NCI-H748 treated with DMSO at 0.1 percent for 48 hours (cell line): ENCODE results near the gene HPS4.

Experiments
- DNase-seq: peaks from one replicate; lab custom pipeline; 2025; lab: John Stamatoyannopoulos, UW

The HPS4 gene

DNA sequence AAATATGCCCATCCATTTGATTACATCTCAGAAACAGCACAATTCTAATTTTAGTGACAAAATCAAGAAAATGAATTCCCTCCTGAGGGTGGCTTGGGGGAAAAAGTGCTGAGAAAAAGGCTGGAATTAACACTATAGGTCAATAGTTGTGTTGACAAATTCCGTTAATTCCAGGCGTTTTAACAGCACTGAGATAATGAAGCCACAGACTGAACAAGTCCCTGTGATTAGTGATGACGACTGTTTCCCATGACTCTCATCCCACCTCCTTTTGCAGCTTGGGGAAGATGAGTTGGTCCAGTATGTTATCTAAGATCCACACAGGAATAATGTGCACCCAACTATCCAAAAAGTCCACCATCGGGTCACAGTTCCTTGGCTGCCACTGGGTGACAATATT lies 12.9 kb upstream of the HPS4 start:
- no peak for DNase-seq

DNA sequence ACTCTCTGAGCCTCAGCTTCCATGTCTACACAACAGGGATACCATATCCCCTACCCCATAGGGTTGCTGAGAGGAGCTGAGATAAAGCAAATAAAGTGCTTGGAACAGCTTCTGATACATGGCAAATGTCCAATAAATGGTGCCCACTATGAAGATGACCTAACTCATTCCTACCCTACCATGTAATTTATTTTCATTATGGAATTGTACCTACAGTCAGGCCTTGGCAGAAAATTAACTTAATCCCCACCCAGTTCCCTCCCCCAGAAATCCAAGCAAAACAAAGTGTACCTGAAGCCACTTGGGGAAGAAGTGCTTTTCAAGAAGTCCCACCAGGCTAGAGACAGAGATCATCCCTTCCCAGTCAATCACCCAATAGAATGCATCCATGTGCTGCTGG lies 10.9 kb upstream of the HPS4 start:
- no peak for DNase-seq

DNA sequence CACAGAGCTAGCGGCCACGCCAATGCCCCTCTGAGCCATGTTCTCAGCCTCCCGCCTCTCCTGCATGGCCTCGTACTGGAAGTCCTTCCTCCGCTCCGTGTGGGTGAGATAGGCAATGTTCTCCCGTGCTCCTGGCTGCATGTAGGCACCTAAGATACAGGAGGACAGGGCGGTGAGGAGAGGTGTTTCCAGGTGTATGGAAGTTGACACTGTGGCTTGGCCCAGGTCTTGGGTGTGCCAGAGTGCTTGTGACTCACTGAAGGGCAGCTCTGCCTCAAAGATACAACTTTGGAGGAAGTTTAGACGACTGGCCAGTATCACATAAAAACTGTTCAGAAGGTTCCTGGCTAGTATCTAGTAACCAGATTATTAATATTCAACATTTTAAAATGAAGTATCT lies 8.6 kb upstream of the HPS4 start:
- DNase-seq = no peak

DNA sequence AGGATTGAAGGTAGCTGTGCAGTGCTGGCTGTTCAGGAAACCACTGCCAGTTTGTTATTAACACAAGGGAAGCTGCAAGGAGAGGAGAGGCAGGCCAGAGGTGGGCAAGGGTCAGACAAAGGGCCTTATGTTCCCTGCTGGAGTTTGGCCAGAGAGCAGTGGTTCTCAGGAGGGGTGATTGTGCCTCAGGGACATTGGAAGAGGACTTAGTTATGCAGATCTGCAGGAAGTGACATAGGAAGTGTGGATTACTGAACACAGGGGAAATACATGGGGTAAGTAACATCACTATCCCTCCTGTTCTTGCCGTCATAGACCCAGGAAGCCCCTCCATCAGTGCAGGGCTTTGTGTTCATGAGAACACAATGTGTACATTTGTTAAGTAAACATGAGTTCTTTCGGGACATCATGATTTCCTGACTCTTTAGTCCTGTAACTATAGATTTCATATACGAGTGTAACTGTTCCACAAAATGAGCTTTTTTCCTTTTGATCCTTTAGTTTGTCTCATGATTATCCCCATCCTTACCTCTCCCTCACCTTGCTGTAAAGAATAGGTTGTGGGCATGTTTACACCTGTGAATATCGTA lies 6.0 kb upstream of the HPS4 start:
- DNase-seq = no peak

DNA sequence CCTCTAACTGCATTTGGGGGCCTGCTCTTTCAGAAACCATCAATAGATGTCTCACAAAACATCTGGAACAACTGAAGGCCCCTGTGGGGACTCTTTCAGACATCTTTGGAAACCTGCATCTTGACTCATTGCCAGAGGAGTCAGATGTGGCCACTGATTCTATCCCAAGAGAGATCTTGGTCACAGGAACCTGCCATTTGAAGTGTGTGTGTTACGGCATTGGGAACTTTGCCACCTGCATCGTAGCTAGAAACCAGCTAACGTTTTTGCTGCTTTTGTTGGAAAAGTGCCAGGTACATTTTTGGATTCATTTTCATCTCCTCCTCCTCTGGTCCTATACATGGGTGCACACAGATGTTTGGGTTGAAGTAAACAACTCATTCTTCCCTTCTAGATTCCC lies 4.4 kb upstream of the HPS4 start:
- DNase-seq = no peak

DNA sequence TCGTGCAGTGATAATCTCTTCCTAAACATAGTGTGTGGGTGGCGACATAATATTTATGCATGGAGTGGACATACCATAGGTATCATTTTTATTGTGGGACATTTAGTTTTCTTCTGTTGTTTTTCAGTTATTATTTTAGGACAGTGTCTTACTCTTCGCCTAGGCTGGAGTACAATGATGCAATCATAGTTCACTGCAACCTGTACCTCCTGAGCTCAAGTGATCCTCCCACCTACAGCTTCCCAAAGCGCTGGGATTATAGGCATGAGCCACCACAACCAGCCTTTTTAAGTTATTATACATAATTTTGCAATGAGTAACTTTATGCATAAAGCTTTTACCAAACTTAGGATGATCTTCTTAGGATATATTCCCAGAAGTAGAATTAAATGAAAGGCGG lies 2.8 kb upstream of the HPS4 start:
- DNase-seq = no peak

DNA sequence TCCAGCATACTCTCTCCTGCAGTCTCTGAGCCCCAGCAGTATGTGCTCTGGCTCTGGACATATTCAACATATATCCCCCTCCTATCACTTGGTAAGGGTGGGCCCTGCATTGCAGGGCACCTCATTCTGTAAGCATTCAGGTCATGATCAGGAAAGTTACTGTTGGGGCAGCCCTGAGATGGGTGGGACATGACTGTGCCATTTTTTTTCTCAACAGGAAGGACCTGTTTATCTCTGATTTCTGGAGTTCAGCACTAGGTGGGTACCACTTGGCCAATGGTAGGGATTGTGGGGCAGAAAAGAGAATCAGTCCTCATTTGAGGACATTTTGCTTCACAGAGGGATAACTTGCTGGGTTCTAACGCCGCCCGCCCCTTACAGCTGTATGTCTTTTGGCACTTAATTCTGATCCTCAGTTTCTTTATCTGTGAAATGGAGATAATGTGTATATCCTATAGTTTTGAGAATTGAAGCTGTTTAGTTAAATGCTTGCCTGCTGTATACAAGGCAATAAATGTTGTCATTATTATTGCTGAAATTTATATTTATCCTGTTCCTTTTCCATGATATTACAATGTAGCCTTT lies 2.3 kb upstream of the HPS4 start:
- no peak for DNase-seq

DNA sequence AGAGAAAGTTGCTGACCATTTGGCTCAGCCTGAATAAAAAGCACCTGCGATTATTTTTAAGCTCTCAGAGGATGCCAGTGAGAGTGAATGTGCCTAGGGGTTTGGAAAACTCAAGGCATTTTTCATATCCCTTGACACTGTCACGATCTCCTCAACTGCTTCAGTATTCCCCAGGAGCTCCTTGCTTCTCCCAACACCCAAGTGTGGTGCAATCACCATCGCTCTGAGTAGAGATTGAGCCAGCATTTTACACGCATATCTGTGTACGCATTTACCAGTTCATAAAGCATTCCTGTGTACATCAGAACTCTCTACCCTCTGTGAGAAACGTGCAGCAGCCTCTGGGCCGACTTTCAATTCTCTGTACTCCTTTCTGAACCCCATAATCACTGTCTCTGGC lies 1.4 kb upstream of the HPS4 start:
- no peak for DNase-seq

DNA sequence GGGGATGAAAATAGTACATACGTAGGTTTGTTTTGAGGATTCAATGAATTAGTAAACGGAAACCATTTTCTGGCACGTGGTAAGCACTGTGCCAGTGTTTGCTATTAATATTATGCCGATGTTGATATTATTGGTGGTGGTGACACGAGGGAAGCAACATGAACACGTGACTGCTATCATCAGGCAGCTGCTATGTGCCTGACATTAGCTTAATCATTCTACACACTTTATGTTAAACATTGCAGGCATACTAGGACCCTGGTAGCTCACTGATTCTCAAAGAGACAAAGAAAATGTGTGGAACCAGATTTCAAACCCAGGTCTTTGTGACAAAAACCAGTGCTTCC lies 750 bp upstream of the HPS4 start:
- DNase-seq = no peak

DNA sequence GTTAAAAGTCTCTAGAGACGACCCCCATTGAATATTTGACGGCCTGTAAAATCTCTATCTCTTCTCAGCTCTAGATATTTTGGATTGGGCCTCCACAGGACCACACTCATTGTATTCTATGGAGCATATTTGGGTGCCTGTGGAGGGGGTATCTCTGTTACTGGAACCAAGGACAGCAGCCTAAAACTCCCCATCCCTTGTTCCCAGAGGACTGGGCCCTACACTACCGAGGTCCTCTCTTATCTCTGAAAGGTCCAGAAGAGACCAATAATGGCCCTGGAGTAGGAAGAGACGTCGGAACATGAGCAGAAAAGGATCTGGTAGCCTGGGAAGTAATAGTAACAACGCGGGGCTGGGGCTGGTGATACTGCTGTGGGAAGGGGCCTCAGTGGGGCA lies 542 bp downstream of the HPS4 start:
- no peak for DNase-seq

DNA sequence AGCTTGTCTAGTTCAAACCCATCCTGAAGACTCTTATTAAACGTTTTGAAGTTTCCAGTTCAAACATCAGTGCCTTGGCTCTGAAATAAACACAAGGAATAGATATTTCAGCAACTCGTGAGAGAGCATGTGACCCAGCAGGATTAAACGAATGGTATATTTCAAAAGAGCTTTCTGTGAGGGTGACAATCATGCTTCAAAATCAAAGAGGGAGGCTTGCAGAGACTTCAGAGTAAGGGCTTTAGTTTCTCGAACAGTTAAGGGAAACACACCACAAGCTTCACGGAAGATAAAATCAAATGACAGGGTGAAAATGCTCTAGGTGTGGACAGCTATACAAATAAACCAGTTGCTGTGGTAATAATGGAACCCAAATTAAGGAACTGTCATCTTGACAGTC lies 1.4 kb downstream of the HPS4 start:
- DNase-seq = no peak

DNA sequence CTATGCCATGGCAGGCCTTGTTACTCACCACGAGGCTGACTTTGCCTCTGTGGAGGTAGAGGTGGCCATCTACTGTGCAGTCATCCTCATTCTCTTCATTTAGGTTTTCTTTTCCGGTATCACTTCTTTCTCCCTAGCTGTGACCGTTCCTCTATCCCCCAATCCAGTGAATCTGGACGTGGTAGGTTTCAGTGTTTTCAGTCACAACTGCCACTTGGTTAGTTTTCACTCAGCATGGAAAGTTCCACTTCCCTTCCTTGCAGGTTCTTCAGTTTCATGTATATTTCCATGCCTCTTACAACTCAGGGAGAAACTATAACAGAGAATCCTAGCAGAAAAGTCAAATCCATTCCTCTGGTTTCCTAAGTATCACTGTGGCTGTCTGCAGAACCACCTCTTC lies 1.9 kb downstream of the HPS4 start:
- no peak for DNase-seq

DNA sequence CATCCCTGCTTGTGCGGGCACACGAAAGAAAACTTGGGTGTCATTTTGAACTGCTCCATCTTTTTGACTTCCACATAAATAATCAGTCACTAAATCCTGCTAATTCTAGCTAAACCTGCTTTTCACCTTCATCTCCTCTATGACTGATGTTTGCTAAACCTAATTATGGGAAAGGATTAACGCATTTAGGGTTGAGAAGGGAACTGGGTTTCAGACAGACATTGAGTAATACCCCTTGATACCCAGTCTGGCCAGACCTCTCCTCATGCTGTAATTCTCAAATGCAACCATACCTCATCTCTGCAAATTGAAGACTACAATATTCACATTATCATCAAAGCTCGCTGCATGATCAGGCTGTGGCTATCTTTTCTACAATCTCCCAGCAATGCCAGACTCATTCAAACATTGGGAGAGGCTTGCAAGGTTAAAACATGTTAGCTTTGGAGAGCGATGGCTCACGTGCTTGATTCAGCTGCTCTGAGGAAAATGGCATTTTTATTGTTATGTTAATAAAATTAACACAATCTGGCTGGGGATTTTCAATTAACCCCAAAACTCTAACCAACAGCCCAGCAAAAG lies 2.4 kb downstream of the HPS4 start:
- no peak for DNase-seq

DNA sequence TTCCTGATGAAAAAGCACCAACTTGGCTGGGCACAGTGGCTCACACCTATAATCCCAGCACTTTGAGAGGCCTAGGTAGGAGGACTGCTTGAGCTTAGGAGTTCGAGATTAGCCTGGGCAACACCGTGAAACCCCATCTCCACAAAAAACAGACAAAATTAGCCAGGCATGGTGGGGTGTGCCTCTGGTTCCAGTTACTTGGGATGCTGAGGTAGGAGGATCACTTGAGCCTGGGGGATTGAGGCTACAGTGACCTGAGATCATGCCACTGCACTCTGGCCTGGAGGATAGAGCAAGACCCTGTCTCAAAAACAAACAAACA lies 3.0 kb downstream of the HPS4 start:
- no peak for DNase-seq

DNA sequence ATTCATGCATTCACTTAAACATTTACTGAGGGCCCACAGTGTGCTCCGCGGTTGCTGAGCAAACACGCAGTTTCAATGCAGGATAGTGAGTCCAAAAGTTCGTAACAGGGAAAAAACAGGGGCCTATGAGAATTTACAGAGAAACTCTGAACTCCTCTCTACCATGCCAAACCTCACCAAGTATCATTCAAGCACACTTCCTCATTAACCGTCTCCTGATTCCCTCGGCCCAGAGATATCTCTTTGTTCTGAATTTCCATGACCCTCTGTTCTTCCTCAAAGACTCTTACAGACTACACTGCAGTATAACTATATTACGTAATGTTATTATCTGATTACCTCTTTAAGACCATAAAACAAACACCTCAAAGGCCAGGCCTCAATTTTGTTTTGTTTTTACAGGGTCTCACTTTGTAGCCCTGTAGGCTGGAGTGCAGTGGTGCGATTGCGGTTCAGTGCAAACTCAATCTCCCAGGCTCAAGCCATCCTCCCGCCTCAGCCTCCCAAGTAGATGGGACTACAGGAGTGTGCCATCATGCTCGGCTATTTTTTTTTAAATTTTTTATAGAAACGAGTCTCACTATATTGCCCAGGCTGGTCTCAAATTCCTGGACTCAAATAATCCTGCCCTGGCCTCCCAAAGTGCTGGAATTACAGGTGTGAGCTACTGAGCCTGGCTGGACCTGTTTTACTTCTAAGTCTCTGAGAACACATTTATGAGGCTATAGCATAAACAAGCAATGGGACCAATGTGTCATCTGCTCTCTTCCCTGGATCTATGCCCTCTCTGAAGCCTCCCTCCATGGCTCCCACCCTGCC lies 3.6 kb downstream of the HPS4 start:
- DNase-seq = no peak

DNA sequence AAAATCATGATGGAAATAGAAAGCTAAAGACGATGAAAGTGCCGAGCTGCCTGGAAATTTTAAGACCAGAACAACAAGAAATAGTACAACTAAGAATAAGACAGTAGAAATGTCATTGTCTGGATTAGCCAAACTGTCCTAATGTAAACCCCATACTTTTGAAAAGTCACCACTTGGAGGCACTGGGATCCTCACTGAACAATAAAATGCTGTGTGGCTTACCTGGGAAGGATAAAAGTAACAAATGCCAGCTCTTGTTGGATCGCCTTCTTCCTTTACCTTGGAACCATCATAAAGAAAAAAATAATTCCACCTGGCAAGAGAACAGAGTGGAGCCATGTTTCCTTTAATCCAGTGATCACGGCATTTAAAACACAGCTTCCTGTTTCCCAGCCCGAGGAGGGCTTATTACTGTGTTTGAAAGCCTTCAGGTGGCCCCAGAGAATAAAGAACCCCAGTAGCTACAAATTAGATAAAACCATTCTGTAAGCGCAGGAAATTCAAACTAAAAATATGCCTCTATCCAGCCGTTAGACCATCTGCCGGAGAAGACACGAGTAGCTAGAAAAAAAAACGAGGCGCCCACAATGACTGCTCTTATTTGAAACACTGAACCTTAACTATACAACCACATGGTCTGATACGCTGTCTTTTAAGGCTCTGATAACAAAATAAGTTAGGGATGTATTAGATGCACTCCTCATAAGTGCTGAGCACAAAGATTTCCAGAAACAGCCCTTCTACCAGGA lies 4.4 kb downstream of the HPS4 start:
- DNase-seq = no peak

DNA sequence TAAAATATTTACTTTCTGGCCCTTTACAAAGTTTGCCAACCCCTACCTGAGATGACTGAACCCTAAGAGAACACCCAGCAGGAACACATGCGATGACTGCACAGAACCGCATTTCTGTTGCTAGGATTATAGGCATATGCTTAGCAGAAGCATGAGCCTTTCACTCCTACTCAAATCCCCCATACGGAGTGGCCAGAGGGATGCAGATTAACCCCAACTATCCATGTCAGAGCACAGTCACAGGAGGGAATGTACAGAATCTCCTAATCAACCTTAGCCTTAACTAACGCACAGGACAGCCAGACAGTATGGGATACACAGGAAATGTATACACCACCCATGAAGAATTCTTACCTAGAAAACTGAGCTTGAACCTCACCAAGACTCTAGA lies 6.2 kb downstream of the HPS4 start:
- DNase-seq = no peak

DNA sequence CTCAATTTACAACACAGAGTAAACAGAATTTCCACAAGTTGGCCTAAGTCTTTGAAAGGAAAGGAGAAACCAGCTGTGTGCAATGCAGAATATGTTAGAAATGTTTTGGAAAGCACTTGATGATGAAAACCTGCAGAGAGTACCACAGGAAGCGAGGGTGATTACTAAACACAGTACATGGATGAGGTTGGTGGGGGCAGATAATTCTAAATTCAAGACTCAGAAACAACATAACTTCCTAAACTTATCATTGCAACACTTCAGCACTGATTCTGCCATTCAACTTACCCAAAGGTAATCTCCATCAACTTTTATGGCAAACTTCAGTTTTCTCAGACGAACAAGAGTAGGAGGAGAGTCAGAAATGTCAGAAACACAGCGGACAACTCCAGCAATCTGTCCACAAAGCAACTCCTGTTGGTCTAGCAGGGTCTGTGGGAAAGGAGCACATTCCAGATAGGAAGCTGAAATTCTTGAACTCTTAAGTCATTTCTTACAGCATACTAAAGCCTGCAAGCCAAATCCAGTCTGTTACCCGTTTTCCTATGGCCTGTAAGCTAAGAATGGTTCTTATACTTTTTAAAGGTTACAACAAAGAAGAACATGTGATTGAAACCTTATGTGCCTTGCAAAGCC lies 6.8 kb downstream of the HPS4 start:
- DNase-seq = no peak

DNA sequence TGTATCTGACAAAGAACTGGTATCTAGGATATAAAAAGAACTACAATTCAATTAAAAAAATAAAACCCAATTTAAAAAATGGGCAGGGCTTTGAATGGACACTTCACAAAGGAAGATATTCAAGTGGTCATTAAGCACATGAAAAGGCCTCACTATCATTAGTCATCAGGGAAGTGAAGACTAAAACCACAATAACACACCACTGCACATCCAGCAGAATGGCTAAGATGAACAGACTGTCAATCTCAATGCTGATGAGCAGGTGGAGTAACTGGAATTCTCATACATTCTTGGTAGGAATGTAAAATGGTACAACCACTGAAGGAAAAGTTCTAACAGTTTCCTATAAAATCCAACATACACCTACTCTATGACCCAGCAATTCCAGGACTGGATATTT lies 8.9 kb downstream of the HPS4 start:
- no peak for DNase-seq

DNA sequence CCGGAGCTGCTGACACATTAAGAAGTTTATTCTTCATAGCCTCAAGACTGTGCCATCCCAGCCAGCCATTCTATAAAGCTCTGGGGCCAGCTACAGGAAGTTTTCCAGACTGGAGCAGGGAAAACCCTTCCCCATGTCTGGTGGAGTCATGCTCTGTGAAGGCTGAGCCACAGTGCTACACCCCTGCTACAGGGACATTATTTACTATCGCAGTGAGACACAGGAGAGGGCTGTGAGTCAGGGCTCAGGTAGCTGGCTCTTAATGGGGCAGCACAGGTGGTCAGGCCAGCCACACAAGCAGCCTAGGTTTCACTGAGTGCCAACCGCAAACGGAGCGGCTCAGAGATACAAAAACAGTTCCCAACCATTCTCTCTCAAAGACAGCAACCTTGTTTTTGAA lies 12.1 kb downstream of the HPS4 start:
- no peak for DNase-seq

DNA sequence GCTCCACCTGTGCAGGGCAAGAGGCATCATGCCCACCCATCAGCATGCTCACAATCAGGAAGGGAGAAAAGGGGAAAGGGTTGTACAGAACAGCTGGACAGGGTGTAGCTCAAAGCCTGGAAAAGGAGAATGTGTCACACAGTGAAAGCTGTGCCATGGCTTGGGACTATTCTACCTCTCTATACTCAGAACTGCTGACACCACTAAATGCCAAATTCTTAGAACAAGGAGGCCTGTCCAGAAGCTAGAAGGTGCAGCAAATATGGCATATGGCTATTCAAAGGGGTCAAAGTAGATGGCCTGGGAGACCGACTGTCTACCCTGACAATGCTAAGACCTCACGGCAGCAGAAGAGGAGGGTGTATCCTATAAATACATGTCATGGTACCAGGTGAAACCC lies 12.8 kb downstream of the HPS4 start:
- DNase-seq = no peak

DNA sequence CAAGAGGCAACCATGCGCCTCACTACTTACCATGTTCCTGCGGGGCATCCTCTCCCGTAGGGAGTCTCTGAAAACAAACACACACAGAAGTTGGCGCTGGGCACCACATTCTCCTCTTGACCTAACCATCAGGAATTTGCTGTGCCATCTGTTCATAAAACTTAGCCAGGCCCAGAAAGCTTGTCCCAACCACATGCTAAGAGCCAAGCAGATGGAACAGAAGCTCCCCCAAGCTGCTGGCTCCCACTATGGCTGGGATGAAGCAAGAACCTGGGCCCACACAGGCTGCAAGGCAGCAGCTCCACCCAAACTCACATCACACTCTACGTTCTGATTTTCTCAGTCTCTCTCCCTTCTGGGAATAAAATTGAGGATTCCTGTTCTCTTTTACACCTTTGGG lies 17.4 kb downstream of the HPS4 start:
- DNase-seq = no peak

DNA sequence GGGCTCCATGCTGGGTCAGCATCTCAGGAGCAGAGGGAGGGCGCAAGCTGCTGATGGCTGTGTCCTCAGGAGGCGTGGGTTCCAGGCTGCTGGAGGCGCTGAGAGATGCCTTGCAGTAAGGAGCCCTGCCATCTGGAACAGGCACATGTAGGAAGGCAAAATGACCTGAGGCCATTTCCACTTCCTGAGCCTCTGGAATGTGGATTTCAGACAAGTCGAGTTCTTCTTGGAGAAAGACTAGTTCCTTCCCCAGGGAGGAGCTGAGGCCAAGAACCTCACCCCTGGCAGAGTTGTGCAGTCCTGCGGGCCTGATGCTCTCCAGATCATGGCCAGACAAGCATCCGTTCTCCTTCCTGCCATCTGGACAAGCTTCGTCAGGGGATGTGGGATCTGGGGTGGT lies 19.3 kb downstream of the HPS4 start:
- DNase-seq = no peak
